Measurements from ENCODE around the gene CCDC190. TPM values are rescaled to one million over a fixed set of nuclear protein-coding genes. Genes with fewer than 3 reads are reported as not detected.

The CCDC190 gene
- total RNA-seq, 2 donors from 2014 or later: 0.14 TPM; not detected in 1

DNA sequence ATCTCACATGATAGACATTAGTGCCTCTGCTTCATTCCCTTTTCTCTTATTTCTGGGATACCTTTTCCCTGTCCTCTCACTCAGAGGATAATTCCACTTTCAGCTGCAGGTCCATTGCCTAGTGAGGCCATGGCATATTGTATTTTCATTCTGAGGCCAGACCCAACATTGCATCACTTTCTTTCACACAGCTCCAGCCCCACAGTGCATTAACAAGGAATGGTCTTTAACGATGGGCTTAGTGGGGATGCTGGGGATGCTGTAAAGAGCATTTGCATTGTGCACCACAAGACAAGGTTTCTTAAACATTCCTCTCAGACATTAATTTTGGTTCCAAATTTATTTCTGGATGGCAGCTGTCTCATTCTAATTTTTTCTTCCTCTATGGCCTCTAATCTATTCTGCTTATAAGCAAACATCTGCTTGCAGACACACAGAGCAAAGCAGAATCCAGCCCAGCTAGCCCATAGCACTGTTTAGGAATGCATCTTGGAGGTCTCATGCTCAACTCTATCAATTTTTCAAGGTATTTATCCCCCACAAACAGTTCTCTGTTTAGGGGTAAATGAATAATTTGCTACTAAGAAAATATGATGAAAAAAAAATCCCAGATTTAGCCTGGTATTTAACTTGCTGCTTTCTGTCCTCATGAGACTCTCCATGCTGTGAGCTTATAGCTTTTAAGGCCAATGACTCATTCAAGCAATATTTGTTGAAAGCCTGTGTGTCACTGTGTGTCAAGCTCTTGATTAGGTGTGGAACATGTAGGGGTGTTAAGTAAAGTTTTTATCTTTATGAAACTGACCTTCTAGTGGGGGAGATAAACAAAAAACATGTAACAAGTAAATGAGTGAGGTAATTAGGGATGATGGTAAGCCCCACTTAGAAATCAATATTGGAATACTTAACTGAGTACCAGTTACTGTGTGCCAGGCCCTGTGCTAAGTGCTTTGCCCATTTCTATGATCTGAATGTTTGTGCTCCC, 44.5 kb upstream of the CCDC190 start:
- H3K4me1 ChIP-seq (replicated peaks): no peaks in the 10 kb centered on the region
- H3K27me3 ChIP-seq (replicated peaks; ENCODE audit: insufficient read depth): no peaks in the 10 kb centered on the region
- H3K4me3 ChIP-seq: no peak overlapping the region
- 65% methylated on average over 1 of the region's 1 CpG for WGBS
- no peak for DNase-seq (ENCODE audit: low spot score)
- TF ChIP-seq POLR2A (IDR thresholded peaks at IDR 0.05): no peak
- TF ChIP-seq, protein P1, sequence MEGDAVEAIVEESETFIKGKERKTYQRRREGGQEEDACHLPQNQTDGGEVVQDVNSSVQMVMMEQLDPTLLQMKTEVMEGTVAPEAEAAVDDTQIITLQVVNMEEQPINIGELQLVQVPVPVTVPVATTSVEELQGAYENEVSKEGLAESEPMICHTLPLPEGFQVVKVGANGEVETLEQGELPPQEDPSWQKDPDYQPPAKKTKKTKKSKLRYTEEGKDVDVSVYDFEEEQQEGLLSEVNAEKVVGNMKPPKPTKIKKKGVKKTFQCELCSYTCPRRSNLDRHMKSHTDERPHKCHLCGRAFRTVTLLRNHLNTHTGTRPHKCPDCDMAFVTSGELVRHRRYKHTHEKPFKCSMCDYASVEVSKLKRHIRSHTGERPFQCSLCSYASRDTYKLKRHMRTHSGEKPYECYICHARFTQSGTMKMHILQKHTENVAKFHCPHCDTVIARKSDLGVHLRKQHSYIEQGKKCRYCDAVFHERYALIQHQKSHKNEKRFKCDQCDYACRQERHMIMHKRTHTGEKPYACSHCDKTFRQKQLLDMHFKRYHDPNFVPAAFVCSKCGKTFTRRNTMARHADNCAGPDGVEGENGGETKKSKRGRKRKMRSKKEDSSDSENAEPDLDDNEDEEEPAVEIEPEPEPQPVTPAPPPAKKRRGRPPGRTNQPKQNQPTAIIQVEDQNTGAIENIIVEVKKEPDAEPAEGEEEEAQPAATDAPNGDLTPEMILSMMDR (IDR thresholded peaks at IDR 0.05): no peak
- intact Hi-C loops (cut with DNase I): no loop called here
- H3K36me3 ChIP-seq: no peaks in the 10 kb centered on the region
- H3K9me3 ChIP-seq: no peaks in the 10 kb centered on the region
- no peak overlapping the region for H3K27ac ChIP-seq

DNA sequence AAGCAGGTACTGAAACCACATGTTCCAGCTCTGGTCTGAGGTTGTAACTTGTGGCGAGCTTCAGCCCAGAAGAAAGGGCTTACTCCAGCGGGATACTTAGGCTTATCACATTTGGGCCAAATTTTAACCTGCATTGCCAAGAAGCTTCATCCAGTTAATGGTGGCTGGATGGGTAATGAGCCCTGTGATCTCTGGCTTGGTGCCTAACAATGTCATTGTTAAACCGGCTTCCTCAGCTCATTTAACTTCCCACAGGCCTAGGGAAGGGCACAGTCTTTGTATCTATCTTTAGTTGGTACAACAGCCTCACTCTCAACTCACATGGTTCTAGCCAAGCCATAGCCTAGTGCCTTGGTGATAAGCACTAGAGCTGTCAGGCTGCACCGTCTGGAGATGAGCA, 43.6 kb upstream of the CCDC190 start:
- Histone ChIP-seq H3K27me3 (replicated peaks; ENCODE audit: insufficient read depth) (no peaks in the 10 kb centered on the region), H3K36me3 (no peaks in the 10 kb centered on the region), H3K4me3 (no peak overlapping the region), H3K4me1 (replicated peaks) (no peaks in the 10 kb centered on the region), H3K27ac (no peak overlapping the region), H3K9me3 (no peaks in the 10 kb centered on the region)
- TF ChIP-seq POLR2A (IDR thresholded peaks at IDR 0.05): no peak
- TF ChIP-seq, protein P1 (IDR thresholded peaks at IDR 0.05): no peak
- no peak for TF ChIP-seq POLR2AphosphoS5 (IDR thresholded peaks at IDR 0.05)
- no peak for DNase-seq (ENCODE audit: low spot score)
- intact Hi-C loops (cut with DNase I): no loop called here
- WGBS: 49% methylated on average over 4 of the region's 4 CpGs

DNA sequence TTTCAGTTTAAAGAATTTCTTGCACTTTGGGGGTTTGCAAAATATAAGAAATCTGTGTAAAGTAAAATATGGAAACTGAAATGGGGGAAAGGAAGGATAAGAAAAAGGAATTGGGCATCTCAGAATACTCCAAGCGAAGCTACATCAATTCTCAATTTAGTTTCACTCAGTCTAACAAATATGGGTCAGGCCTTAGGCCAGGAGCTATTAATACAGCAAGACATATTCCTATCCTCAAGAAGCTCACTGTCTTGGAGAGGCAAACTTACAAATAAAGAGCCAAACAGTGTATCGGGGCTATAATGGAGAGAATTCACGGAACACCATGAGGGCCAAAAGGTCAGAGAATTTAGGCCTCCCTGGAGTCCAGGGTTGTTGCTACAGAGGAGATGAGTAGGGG, 43.0 kb upstream of the CCDC190 start:
- no peak for TF ChIP-seq POLR2A (IDR thresholded peaks at IDR 0.05)
- TF ChIP-seq POLR2AphosphoS5 (IDR thresholded peaks at IDR 0.05): no peak
- TF ChIP-seq, protein P1 (IDR thresholded peaks at IDR 0.05): no peak

DNA sequence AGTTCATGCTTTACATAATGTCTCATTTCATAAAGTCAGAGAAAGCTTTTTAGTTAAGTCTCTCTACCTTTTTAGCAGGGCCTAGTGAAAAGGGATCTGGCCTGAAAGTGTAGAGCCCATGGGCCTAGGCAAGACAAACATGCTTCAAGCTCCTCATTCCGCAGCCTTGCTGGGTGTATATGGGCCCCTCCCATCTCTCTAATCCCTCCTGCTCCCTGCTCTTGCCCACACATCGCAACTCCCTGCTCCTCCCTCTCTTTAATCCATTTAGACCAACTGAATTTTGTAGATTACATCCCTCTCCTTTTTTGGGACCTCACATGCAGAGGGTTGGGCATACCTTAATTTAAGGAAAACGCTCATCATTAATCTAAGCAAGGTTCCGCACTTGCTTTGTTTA, 42.3 kb upstream of the CCDC190 start:
- Histone ChIP-seq H3K9me3 (no peaks in the 10 kb centered on the region), H3K4me1 (replicated peaks) (no peaks in the 10 kb centered on the region), H3K27ac (no peak overlapping the region), H3K36me3 (no peaks in the 10 kb centered on the region), H3K27me3 (replicated peaks; ENCODE audit: insufficient read depth) (no peaks in the 10 kb centered on the region), H3K4me3 (no peak overlapping the region)
- no peak for DNase-seq (ENCODE audit: low spot score)
- intact Hi-C loops (cut with DNase I): no loop called here
- 94% methylated on average over 4 of the region's 4 CpGs for WGBS
- TF ChIP-seq, protein P1 (IDR thresholded peaks at IDR 0.05): no peak
- no peak for TF ChIP-seq POLR2AphosphoS5 (IDR thresholded peaks at IDR 0.05)
- TF ChIP-seq POLR2A (IDR thresholded peaks at IDR 0.05): no peak

More for the DNA sequence above, 43.0 kb upstream of the CCDC190 start:
- H3K4me1 ChIP-seq (replicated peaks): no peaks in the 10 kb centered on the region
- no peak for DNase-seq (ENCODE audit: low spot score)
- H3K27me3 ChIP-seq (replicated peaks; ENCODE audit: insufficient read depth): no peaks in the 10 kb centered on the region
- H3K27ac ChIP-seq: no peak overlapping the region
- no peak overlapping the region for H3K4me3 ChIP-seq
- 92% methylated on average over 3 of the region's 3 CpGs for WGBS
- intact Hi-C loops (cut with DNase I): no loop called here
- H3K36me3 ChIP-seq: no peaks in the 10 kb centered on the region
- H3K9me3 ChIP-seq: no peaks in the 10 kb centered on the region

DNA sequence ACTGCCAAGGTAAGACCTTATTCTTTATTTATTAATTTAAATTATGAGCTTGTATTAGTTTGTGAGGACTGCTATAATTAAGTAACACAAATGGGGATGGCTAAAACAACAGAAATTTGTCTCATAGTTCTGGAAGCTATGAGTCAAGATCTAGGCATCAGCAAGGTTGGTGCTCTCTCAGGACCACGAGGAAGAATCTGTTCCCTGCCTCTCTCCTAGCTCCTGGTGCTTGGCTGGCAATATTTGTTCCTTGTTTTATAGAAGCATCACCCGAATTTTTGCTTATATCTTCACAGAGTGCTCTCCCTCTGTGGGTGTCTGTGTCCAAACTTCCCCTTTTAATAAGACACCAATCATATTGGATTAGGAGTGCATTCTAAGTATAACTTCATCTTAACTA, 41.4 kb upstream of the CCDC190 start:
- DNase-seq (ENCODE audit: low spot score): no peak
- Histone ChIP-seq H3K27ac (no peak overlapping the region), H3K27me3 (replicated peaks; ENCODE audit: insufficient read depth) (no peaks in the 10 kb centered on the region), H3K4me1 (replicated peaks) (no peaks in the 10 kb centered on the region), H3K36me3 (no peaks in the 10 kb centered on the region), H3K9me3 (no peaks in the 10 kb centered on the region), H3K4me3 (no peak overlapping the region)
- WGBS: 51% methylated on average over 2 of the region's 2 CpGs
- no peak for TF ChIP-seq POLR2A (IDR thresholded peaks at IDR 0.05)
- no peak for TF ChIP-seq POLR2AphosphoS5 (IDR thresholded peaks at IDR 0.05)
- TF ChIP-seq, protein P1 (IDR thresholded peaks at IDR 0.05): no peak
- intact Hi-C loops (cut with DNase I): no loop called here

Data from prostate gland (tissue), 2 donors.